Neural cell (in vitro differentiated cells): ENCODE data around the gene ERCC2. TPM values are rescaled to one million over a fixed set of nuclear protein-coding genes. Genes with fewer than 3 reads are reported as not detected.

Experiments used
- H2AFZ ChIP-seq: fragments of 200-600, 300-800 bp; sonication (generic), shearing (Covaris generic); 2 replicates; pipeline ENCODE4 v1.6.0; 2014; ENCODE audit warnings: low read depth, mild to moderate bottlenecking, antibody characterized with exemption, low read length, moderate library complexity
- H3F3A ChIP-seq: fragments of 200-600 bp; shearing (Covaris generic); 2 replicates; pipeline ENCODE4 v1.6.1; 2016; ENCODE audit warnings: mild to moderate bottlenecking, moderate library complexity, mixed read lengths, antibody characterized with exemption, low read length; ENCODE audit not compliant: insufficient read depth, poor library complexity, severe bottlenecking
- H3K27ac ChIP-seq: fragments of 200-600, 300-800 bp; sonication (generic), shearing (Covaris generic); 2 replicates; pipeline ENCODE4 v1.5.1; 2014; ENCODE audit warnings: mild to moderate bottlenecking, low read length, moderate library complexity
- H3K27me3 ChIP-seq: fragments of 300-800, 200-600 bp; sonication (generic), shearing (Covaris generic); 2 replicates; pipeline ENCODE4 v1.6.0; 2014; ENCODE audit warnings: mild to moderate bottlenecking, low read depth, low read length, moderate library complexity; ENCODE audit not compliant: insufficient read depth
- H3K36me3 ChIP-seq: fragments of 300-800, 200-600 bp; sonication (generic), shearing (Covaris generic); 2 replicates; pipeline ENCODE4 v1.5.1; 2014; ENCODE audit warnings: mild to moderate bottlenecking, antibody characterized with exemption, low read length, moderate library complexity; ENCODE audit not compliant: insufficient read depth
- H3K4me2 ChIP-seq: fragments of 300-800, 200-600 bp; sonication (generic), shearing (Covaris generic); 2 replicates; pipeline ENCODE4 v1.6.0; 2014; ENCODE audit warnings: mild to moderate bottlenecking, low read length
- H3K4me3 ChIP-seq: fragments of 300-800, 200-600 bp; sonication (generic), shearing (Covaris generic); 2 replicates; pipeline ENCODE4 v1.5.1; 2014; ENCODE audit warnings: mild to moderate bottlenecking, low read length, moderate library complexity
- H3K79me2 ChIP-seq: fragments of 200-600 bp; shearing (Covaris generic); replicated peaks from 2 replicates; pipeline ENCODE4 v1.6.0; 2014; ENCODE audit warnings: mild to moderate bottlenecking, low read length, moderate library complexity; ENCODE audit not compliant: insufficient read depth
- H3K9ac ChIP-seq: fragments of 300-800, 200-600 bp; sonication (generic), shearing (Covaris generic); 2 replicates; pipeline ENCODE4 v1.6.1; 2016; ENCODE audit warnings: mild to moderate bottlenecking, low read length, mixed read lengths
- H3K9me2 ChIP-seq: fragments of 200-600 bp; shearing (Covaris generic); 2 replicates; pipeline ENCODE4 v1.6.1; 2016; ENCODE audit warnings: mild to moderate bottlenecking, low read length, mixed read lengths; ENCODE audit not compliant: insufficient read depth
- H3K9me3 ChIP-seq: fragments of 200-600, 300-800 bp; sonication (generic), shearing (Covaris generic); 2 replicates; pipeline ENCODE4 v1.6.1; 2016; ENCODE audit warnings: mild to moderate bottlenecking, mixed run types, low read length, moderate library complexity, mixed read lengths
- H4K20me1 ChIP-seq: fragments of 200-600 bp; shearing (Covaris generic); 2 replicates; pipeline ENCODE4 v1.6.1; 2016; ENCODE audit warnings: mild to moderate bottlenecking, mixed run types; ENCODE audit not compliant: insufficient read depth
- EP300 ChIP-seq: fragments of 450-650 bp; conservative IDR thresholded peaks from 2 replicates; pipeline ENCODE4 v1.6.1; 2014; ENCODE audit warnings: antibody characterized with exemption, mild to moderate bottlenecking, moderate library complexity; ENCODE audit not compliant: poor library complexity, severe bottlenecking
- EZH2 ChIP-seq: fragments of 200-600, 300-800 bp; shearing (Covaris generic), sonication (generic); IDR thresholded peaks from 2 replicates; pipeline ENCODE4 v1.6.1; 2014; ENCODE audit warnings: antibody characterized with exemption, low read length, borderline replicate concordance, mild to moderate bottlenecking; ENCODE audit not compliant: insufficient read depth, poor library complexity, severe bottlenecking
- MXI1 ChIP-seq: fragments of 450-650 bp; conservative IDR thresholded peaks from 2 replicates; pipeline ENCODE4 v1.6.1; 2014; ENCODE audit warnings: antibody characterized with exemption, mild to moderate bottlenecking; ENCODE audit not compliant: poor library complexity, severe bottlenecking
- POLR2AphosphoS5 ChIP-seq: IDR thresholded peaks from 2 replicates; pipeline ENCODE4 v1.6.1; 2012
- RAD21 ChIP-seq: fragments of 450-650 bp; conservative IDR thresholded peaks from 2 replicates; pipeline ENCODE4 v1.6.1; 2014; ENCODE audit warnings: antibody characterized with exemption, mild to moderate bottlenecking, moderate library complexity
- REST ChIP-seq: IDR thresholded peaks from 2 replicates; pipeline ENCODE4 v1.6.1; 2012; ENCODE audit warnings: borderline replicate concordance
- SMC3 ChIP-seq: fragments of 450-650 bp; conservative IDR thresholded peaks from 2 replicates; pipeline ENCODE4 v1.6.1; 2014; ENCODE audit warnings: antibody characterized with exemption, mild to moderate bottlenecking, moderate library complexity; ENCODE audit not compliant: poor library complexity
- TAF1 ChIP-seq: IDR thresholded peaks from 2 replicates; pipeline ENCODE4 v1.6.1; 2012; ENCODE audit warnings: low read depth
- polyA plus RNA-seq: library from polyadenylated mRNA; depleted of rRNA; stranded (reverse); fragments of >200 nt; gene quantifications from 2 replicates; pipeline ENCODE4 v1.2.3, GENCODE V29; 2014
- TF ChIP-seq, protein P1 (sequence below): fragments of 450-650 bp; IDR thresholded peaks from 2 replicates; pipeline ENCODE4 v1.5.1; 2014; ENCODE audit warnings: antibody characterized with exemption, mild to moderate bottlenecking, moderate library complexity; ENCODE audit not compliant: poor library complexity, severe bottlenecking

ERCC2 gene
- polyA plus RNA-seq, 1 donor from 2014 or later = 28.8 TPM

GRCh38 chr19:45407091-45407375 is 36.7 kb upstream of the ERCC2 start:
- Histone ChIP-seq H2AFZ (no peak overlapping the region), H4K20me1 (no peaks in the 10 kb centered on the region), H3F3A (no peaks in the 10 kb centered on the region), H3K27me3 (peaks cover 37% of the 10 kb centered on the region), H3K36me3 (no peaks in the 10 kb centered on the region), H3K27ac (no peak overlapping the region), H3K4me3 (peak overlapping the region; percentile 81), H3K9me3 (no peaks in the 10 kb centered on the region), H3K9ac (peak overlapping the region; percentile 88), H3K4me2 (peak overlapping the region; percentile 79), H3K9me2 (no peaks in the 10 kb centered on the region), H3K79me2 (no peaks in the 10 kb centered on the region)
- no peak for TF ChIP-seq EP300
- no peak for TF ChIP-seq SMC3
- TF ChIP-seq, protein P1, sequence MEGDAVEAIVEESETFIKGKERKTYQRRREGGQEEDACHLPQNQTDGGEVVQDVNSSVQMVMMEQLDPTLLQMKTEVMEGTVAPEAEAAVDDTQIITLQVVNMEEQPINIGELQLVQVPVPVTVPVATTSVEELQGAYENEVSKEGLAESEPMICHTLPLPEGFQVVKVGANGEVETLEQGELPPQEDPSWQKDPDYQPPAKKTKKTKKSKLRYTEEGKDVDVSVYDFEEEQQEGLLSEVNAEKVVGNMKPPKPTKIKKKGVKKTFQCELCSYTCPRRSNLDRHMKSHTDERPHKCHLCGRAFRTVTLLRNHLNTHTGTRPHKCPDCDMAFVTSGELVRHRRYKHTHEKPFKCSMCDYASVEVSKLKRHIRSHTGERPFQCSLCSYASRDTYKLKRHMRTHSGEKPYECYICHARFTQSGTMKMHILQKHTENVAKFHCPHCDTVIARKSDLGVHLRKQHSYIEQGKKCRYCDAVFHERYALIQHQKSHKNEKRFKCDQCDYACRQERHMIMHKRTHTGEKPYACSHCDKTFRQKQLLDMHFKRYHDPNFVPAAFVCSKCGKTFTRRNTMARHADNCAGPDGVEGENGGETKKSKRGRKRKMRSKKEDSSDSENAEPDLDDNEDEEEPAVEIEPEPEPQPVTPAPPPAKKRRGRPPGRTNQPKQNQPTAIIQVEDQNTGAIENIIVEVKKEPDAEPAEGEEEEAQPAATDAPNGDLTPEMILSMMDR = no peak
- no peak for TF ChIP-seq REST
- TF ChIP-seq EZH2 = no peak
- TF ChIP-seq RAD21 = no peak
- TF ChIP-seq TAF1 = no peak
- TF ChIP-seq MXI1 = no peak
- no peak for TF ChIP-seq POLR2AphosphoS5

- Histone ChIP-seq H3K4me2 (peak within 1 kb of the TSS; percentile 79), H3K27ac (peak within 1 kb of the TSS; percentile 88), H3K79me2 (no peaks in the 10 kb centered on the region), H3K4me3 (peak within 1 kb of the TSS; percentile 81), H3K9me2 (no peaks in the 10 kb centered on the region), H2AFZ (peak within 1 kb of the TSS; percentile 63), H3K36me3 (no peaks in the 10 kb centered on the region), H3K27me3 (peaks cover 40% of the 10 kb centered on the region), H3F3A (no peaks in the 10 kb centered on the region), H3K9ac (peak within 1 kb of the TSS; percentile 88), H4K20me1 (no peaks in the 10 kb centered on the region), H3K9me3 (no peaks in the 10 kb centered on the region)
- TF ChIP-seq MXI1 (peak; percentile 98), REST (peak; percentile 32), EP300 (peak; percentile 65), SMC3 (peak; percentile 30), EZH2 (no peak), POLR2AphosphoS5 (peak; percentile 67), TAF1 (no peak), RAD21 (no peak)
- TF ChIP-seq, protein P1 = peak; percentile 49
These were observed 36.1 kb upstream of the ERCC2 start, which contains the start of gene POLR1G for GRCh38 chr19:45406226-45407090. TSS of gene POLR1G (plus strand) at chr19:45406644. CDS start at chr19:45406697, 53 bp downstream.
